ENCODE data around the gene SLC1A3. TPM values are rescaled to one million over a fixed set of nuclear protein-coding genes. Genes with fewer than 3 reads are reported as not detected.
"Not testable (repeated sequence)": the region's sequence is repeated elsewhere in the genome, so short reads cannot be mapped to it uniquely, and the experiment has no call there.

The SLC1A3 gene
- total RNA-seq = 33.4 TPM

DNA sequence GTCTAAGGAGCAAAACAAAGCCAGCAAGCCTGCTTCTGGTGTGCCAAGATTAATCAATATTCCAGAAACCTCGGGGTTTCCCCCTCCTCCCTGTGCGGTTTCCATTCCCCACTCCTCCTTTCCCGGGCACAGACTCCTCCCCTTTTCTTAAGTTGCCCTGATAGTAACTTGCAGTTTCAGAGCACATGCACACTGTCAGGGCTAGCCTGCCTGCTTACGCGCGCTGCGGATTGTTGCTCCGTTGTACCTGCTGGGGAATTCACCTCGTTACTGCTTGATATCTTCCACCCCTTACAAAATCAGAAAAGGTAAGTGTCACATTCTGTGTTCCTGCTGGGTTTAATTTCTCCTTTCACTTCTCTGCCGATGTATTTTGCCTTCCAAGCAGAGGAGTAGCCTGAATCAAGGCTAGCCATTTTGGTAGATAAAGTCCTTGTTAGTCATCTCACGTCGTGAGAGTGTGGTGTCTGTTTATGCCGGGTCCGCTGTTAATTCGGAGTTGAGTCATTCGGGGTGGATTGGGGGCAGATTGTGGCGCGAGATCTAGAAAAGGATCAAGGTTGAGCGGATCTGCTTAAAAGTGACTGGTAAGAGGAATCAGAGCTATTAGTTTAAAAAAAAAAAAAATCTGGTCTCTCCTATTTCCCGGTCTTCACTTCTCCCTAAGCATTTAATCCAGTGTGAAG is at the start of gene SLC1A3:
Gene SLC1A3 (plus strand): TSS at position 179 of the 686 bp plus-strand sequence. CDS start 1,818 bp downstream, outside the sequence.
- DNase-seq (ENCODE audit: low spot score) = peak; percentile 62

DNA sequence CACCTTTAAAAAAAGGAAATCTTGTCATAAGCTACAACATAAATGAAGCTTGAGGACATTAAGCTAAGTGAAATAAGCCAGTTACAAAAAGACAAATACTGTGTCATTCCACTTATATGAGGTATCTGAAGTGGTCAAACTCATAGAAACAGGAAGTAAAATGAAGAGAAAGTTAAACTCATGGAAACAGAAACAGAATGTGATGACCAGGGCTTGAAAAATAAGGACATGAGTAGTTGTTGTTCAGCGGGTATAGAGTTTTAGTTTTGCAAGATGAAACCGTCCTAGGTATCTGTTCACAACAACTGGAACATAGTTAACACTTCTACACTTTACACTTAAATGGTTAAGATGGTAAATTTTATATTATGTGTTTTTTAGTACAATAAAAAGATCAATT is 47.8 kb upstream of the SLC1A3 start:
- DNase-seq (ENCODE audit: low spot score) = no peak

DNA sequence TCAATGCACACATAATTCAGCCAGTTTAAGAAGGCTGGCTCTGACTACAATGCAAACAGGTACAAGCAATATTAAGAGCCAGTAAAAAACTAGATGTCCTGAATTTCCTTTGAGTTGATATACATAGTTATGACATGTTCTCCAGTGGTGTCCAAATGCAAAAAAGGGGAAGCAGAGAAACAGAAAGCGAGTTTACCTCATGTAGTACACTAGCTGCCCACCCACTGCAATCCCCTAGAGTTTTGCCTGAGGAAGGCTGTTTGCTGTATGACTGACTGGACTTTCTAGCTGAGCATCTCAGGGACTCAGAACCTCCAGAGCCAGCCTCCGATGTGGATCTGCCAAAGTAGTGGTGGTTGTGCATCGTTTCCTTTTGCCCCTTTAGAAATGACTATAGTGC is 44.8 kb upstream of the SLC1A3 start:
- DNase-seq (ENCODE audit: low spot score) = no peak

DNA sequence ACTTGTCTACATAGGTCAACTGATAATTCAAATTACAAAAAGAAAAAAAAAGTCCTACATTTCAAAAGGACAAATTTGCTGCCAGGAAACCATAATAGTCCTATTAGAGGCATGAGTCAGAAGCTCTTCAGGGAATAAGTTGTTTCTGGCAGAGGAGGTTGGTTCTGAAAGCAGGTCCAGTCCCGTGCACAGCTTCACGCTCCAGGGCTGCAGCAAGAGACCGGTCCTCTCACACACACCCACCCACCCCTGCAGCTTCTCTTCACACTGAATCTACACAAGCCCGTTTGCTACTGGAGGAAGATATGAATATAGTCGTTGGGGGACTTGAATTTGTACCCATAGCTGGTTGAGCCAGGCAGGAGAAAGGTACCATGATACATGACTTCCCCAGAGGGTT is 36.9 kb upstream of the SLC1A3 start:
- no peak for DNase-seq (ENCODE audit: low spot score)

DNA sequence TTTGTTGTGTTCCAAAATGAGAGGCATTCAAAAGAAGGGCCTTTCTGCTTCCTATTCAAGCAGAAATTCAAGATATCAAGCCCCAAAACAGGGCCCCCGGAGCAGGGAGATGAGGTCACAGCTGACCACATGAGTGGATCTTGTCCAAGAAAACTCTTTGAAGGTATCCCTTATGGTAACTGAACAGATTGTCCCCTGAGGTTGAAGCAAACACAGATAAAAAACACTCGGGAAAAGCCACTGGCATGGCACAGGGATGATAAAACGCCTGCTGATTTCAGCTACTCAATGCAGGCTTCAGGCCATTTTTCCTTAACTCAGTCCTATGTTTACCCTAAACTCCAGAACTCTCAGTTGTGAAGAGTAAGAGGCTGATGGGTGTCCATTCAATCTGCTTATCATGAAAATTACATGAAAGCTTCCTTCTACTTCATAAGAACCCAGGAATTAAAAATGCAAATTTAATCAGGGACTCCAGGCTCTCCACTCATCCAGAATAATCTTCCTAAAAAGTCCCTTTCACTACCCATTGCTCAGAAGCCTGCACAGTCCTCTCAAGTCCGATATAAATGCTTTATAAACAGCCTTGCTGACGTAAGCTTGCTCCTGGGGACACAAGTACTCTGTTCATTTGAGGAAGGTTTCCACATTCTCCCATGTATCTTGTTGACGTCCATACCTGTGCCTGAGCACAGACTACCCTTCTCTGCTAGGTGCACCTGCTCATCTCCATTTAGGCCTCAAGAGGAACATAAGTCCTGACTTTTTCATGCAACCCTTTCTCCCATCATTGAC is 35.9 kb upstream of the SLC1A3 start:
- no peak for DNase-seq (ENCODE audit: low spot score)

DNA sequence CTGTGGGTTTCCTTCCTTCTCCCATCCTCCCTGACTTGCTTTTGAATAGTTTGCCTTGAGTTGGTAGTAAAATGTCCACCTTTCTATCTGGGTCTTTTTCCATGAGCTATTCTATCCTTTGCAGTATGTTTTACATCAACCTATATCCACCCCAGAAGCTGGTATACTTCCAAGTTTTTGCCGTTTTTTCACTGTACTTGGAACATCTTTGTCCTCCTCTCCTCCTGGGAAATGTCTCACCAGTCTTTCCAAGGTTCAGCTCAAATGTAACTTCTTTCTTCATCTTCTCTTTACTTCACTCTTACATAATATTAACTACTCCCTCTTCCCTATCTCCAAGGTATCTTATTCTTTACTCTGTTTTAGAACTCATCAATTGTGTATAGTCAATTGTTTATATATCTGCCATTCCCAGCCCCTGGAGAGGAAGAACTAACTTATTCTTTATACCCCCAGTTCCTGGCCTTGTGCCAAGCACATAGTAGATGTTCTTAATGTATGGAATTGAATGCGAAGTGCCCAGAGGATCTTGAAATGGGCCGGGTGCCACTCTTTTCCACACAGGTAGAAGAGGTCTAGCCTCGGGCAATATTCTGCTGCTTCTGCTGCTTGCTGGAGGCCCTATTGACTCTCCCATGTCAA is 34.9 kb upstream of the SLC1A3 start:
- no peak for DNase-seq (ENCODE audit: low spot score)

DNA sequence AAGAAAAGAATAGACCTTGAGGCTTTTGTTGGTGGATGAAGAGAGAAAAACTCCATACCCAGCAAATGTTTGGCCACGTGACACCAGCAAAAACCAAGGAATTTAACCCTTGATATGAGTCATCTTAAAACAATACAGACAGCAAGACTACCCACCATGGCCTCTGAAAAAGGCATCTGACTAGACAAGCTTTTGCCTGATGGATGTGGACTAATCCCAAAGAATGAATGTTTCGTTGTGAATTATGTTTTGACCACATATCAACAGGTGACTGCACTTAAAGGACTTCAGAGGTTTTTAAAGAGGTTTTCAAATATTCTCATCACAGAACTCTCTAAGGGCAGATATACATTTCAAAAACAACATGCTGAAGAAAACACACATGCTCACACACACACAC is 33.0 kb upstream of the SLC1A3 start:
- no peak for DNase-seq (ENCODE audit: low spot score)

DNA sequence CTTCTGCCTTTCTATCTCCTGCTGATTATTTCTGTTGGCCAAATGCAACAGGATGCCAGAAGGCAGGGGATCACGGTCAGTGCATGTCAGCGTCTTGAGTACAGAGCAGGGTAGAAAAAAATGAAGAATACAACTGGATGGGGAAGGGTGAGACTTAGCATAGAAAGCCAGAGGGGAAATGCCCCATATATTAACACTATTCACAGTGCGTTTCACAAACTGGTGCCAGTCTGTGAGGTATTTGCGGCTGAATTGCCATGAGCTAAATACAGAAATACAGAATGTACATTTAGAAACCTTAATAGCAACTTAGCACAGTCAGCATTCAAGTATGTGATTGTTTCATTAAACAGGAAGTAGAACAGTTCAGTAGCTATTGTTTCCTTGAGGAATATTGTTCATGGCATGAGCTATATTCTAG is 31.0 kb upstream of the SLC1A3 start:
- DNase-seq (ENCODE audit: low spot score) = no peak

DNA sequence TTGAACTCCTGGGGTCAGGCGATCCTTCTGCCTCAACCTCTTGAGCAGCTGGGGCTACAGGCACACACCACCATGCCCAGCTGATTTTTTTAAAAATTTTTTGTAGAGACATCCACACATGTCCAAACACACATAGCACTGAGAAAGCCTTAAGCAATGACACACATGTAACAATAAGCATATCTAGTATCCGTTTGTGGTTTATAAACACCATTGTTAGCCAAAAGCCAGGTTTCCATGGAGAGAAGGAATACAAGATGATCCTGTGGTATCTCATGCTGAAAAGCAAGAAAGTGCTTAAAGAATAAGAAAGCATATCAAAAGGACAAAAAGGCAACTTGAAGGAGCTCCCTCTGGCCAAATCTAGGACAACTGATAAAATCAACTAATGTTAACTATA is 29.7 kb upstream of the SLC1A3 start:
- DNase-seq (ENCODE audit: low spot score) = no peak

DNA sequence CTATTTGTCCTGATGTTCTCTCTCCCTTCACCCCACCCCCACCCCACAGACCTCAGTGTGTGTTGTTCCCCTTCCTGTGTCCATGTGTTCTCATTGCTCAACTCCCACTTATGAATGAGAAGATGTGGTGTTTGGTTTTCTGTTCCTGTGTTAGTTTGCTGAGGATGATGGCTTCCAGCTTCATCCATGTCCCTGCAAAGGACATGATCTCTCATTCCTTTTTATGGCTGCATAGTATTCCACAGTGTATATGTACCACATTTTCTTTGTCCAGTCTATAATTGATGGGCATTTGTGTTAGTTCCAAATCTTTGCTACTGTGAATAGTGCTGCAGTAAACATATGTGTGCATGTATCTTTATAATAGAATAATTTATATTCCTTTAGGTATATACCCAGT is 26.5 kb upstream of the SLC1A3 start:
- not testable (repeated sequence) for DNase-seq (ENCODE audit: low spot score)

DNA sequence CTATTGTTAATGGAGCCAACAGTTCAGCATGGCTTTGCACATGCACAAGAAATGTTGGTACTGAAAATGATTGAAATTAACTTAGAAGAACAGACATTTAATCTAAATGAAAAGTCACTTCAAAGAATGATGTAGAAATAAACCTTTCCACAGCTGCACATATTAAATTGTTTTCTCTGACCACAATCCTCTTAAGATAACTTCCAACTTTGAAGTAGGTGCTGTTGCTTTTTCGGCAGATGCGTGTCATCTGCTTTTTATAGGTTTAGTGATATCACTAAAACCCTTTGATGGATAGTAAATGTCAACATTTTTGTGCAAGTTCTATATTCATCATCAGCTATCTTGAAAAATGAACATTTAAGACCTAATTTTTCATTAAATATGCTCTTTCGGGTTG is 25.3 kb upstream of the SLC1A3 start:
- DNase-seq (ENCODE audit: low spot score) = no peak

DNA sequence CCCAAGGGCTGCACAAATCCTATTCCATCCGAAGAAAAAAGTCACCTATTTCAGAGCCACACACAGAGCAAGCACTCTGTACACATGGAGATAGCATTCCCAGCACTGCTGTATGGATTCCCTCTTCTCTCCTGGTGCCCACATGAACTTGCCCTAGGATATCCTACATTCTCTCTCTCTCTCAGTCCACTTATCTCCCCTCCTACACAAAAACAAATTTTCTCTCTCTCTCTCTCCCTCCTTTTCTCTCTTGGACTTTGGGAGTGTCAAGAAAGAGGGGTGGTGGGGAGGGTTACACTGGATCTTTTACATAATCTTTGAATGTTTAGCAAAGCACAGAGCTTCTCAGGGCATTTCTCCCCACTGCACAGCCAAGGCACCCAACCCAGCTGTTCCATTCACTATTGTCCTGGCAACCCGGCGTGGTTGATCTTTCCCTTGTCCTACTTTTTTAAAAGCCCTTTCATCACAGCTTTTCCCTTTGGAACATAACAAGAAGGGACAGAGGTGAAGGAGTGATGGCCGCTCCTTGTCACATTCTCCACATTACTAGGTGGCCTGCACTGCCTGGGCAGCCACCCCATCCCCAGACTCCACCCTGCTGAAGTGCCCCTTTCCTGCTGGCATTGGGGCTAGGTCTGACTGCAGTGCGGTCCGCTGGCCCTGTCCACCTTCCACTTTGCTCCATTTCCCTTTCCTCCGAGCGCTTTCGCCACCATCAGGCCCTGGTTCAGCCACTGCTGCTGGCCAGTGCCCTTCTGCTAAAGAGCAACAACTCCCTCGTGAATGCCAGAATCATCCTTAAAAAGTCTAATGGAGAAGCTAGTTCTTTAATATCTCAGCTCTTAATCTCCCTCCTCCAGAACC is 22.2 kb upstream of the SLC1A3 start:
- no peak for DNase-seq (ENCODE audit: low spot score)

DNA sequence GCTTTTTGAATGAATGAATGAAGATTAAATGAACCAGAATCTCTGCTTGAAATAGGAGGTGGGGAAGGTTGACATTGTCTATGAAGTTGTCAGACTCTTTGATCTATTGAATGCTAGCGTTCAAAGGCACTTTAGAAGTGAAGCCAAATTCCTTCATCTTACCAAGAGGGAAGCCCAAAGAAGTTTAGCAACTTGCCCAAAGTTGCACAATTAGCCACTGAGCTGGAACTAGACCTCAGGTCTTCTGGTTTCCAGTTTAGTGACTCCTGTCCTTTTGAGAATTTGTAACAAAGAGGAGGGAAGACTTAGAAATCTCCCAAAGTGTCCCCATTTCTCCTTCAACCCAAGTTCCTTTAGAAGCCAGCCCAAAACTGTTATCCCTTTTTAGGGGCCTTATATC is 20.7 kb upstream of the SLC1A3 start:
- no peak for DNase-seq (ENCODE audit: low spot score)

DNA sequence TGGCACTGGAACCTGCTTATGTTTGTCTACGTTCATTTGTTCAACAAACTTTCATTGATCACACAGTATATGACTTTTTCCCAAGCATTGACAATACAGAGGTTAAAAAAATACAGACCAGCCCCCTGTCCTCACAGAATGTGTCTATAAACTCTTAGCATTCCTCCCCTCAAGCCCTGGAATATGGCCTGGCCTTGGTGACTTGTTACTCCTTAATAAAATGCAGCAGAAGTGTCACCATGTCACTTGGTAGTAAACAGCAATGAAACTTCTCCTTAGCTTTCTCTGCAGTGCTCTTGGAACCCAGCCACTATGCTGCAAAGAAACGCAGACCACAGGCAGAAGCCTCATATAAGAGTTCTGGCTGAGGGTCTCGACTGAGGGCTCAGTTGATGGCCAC is 19.1 kb upstream of the SLC1A3 start:
- DNase-seq (ENCODE audit: low spot score) = no peak

DNA sequence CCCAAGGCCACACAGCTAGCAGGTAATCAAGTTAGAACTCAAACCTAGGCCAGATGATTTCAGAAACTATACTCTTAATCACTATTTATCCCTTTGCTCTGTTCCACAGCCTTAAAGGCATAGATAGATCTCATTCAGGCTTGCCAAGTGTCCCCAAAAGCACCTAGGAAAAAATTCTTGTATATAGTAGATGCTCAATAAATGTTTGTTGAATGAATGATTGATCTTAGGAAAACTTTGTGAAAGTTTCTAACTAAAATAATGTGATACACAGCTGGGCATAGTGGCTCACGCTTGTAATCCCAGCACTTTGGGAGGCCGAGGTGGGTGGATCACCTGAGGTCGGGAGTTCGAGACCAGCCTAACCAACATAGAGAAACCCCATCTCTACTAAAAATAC is 16.7 kb upstream of the SLC1A3 start:
- not testable (repeated sequence) for DNase-seq (ENCODE audit: low spot score)

DNA sequence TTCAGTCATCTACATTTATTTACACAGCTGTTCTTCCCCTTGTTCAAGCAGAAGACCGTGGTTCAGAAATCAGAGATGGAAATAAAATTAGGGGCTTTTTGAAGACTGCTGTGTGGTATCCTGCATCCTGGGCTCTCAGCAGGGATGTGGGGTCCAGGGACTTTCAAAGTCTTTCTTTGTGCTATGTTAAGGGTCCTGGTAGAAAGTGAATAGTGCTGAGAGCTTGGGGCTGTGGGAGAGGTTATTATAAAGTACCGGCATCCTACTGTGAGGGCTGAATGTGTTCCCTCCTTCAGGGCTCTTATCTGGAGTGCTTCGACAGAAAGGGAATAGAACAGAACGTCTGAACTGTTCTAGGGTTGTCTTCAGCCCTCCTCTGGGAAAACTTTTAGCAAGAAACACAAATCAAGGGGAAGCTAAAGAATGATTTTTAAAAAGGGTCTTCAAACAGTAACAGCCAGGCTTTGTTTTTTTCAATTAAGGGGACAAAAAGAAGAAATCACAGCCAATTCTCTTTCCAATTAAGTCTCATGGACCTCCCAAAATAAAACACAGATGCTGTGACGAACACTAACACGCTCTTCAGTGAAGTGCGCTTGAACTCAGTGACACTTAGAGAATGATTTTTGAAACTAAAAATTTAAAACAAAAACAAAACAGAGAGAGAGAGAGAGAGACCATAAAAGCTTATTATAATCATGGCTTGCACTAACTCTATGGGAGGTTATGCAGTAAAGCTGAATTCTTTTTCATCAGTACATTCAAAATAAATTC is 15.7 kb upstream of the SLC1A3 start:
- no peak for DNase-seq (ENCODE audit: low spot score)

DNA sequence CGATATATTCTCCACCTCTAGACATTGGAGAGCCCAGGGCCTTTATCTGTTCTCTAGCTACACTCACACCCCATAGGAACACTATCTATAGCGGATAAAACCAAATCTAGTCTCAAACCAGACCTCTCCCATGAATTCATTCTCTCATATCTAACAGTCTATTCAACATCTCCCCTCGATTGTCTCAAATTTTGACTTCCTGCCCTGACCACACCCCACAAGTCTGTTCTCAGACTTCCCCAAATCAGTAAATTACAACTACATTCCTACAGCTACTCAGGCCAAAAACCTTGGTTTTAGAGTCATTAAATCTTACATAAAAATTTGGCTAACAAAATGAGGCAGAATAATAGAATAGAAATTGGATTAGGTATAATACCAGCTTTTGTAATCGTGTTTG is 12.5 kb upstream of the SLC1A3 start:
- DNase-seq (ENCODE audit: low spot score) = no peak

DNA sequence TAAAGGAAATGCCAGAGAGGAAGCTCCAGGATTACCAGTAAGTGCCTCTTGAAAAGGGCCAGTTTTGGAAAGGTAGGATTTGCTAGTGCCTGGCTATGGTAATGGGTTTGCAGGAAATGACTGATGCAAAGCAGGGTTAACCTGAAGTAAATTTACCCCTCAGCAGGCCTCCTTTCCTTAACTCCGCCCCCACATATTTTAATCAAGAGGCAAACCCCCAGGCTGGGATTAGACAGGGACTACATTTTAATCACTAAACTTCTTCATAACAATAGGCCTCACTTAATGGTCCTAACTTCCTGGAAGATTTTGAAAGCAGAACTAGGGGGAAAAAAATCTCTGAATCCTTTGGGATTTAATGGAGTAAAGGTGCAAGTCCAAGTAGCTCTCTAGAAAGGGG is 10.2 kb upstream of the SLC1A3 start:
- DNase-seq (ENCODE audit: low spot score) = no peak

DNA sequence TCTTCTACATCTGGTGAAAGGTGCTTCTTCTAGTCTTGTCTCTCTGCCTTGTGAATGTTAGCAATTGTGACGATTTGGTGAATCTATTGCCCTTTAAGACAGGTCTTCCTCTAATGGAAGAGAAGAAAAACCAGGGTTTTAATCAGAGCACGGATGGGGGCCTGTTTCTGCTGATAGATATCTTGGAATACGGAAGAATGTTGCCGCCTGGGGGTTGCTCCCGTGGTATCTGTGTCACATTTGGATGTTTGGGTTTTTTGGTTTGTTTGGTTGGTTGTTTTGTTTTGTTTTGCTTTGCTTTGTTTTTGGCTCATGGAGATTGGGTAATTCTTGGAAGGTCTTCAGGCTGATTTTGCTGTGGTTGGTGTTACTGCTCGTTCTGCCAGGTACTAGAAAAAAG is 9.7 kb upstream of the SLC1A3 start:
- DNase-seq (ENCODE audit: low spot score) = no peak

DNA sequence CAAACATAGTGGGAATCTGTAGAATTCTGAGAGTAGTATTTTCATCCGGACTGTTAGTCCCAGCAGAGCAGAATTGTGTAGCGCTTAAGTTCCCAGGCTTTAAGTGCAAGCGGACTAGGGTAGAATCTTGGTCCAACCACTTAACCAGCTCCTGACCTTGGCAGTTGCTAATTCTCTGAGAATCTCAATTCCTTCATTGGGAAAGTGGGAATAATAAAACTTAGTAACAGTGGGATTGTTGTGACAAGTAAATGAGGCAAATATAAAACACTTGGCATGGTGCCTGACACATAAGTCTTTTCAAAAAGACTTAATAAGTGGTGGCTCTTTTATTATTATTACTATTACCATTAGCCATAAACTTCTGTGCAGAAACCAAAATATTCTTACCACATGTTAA is 8.4 kb upstream of the SLC1A3 start:
- DNase-seq (ENCODE audit: low spot score) = no peak

Data from ureter (tissue), 1 donor.